Measurements from ENCODE around the gene SNRNP35.
"Not testable (repeated sequence)": the region's sequence is repeated elsewhere in the genome, so short reads cannot be mapped to it uniquely, and the experiment has no call there.

Gene SNRNP35

GRCh38 chr12:123449856-123450255 lies 8.1 kb upstream of the SNRNP35 start:
- no peak for DNase-seq

- no peak for DNase-seq
Observed at GRCh38 chr12:123450636-123451035, 7.3 kb upstream of the SNRNP35 start.

GRCh38 chr12:123452276-123452550 lies 5.7 kb upstream of the SNRNP35 start:
- DNase-seq, result not testable (repeated sequence)

GRCh38 chr12:123453165-123453564 lies 4.8 kb upstream of the SNRNP35 start:
- DNase-seq, result no peak

GRCh38 chr12:123463174-123463573 lies 5.2 kb downstream of the SNRNP35 start:
- DNase-seq, result not testable (repeated sequence)

GRCh38 chr12:123465084-123465483 lies 7.1 kb downstream of the SNRNP35 start:
- DNase-seq, result no peak

GRCh38 chr12:123468786-123469185 lies 10.8 kb downstream of the SNRNP35 start:
- no peak for DNase-seq

GRCh38 chr12:123469978-123470377 lies 12.0 kb downstream of the SNRNP35 start:
- no peak for DNase-seq

- DNase-seq, result no peak
Observed at GRCh38 chr12:123471374-123472068, 13.6 kb downstream of the SNRNP35 start.

- no peak for DNase-seq
Observed at GRCh38 chr12:123472438-123472849, 14.5 kb downstream of the SNRNP35 start.

- no peak for DNase-seq
Observed at GRCh38 chr12:123474485-123475245, 16.7 kb downstream of the SNRNP35 start.

GRCh38 chr12:123475246-123475703 lies 17.3 kb downstream of the SNRNP35 start:
- no peak for DNase-seq

- no peak for DNase-seq
Observed at GRCh38 chr12:123478069-123478468, 20.1 kb downstream of the SNRNP35 start.

GRCh38 chr12:123478762-123479161 lies 20.8 kb downstream of the SNRNP35 start:
- DNase-seq, result no peak

GRCh38 chr12:123479442-123480180 lies 21.7 kb downstream of the SNRNP35 start:
- no peak for DNase-seq

- DNase-seq, result not testable (repeated sequence)
Observed at GRCh38 chr12:123481251-123481650, 23.3 kb downstream of the SNRNP35 start.

- DNase-seq, result no peak
Observed at GRCh38 chr12:123482876-123483275, 24.9 kb downstream of the SNRNP35 start.

GRCh38 chr12:123483602-123484248 lies 25.8 kb downstream of the SNRNP35 start:
- DNase-seq, result no peak

- DNase-seq, result no peak
Observed at GRCh38 chr12:123485756-123486155, 27.8 kb downstream of the SNRNP35 start.

- DNase-seq, result no peak
Observed at GRCh38 chr12:123487428-123487827, 29.5 kb downstream of the SNRNP35 start.

GRCh38 chr12:123488539-123489230 lies 30.7 kb downstream of the SNRNP35 start:
- DNase-seq, result no peak

GRCh38 chr12:123489580-123489979 lies 31.6 kb downstream of the SNRNP35 start:
- no peak for DNase-seq

GRCh38 chr12:123490089-123490488 lies 32.1 kb downstream of the SNRNP35 start:
- no peak for DNase-seq
